UCSD-AML1 (cell line): Measurements from ENCODE around the gene SF1.

Source experiments
- DNase-seq: peaks from one replicate; lab custom pipeline; 2025; ENCODE audit not compliant: unreplicated experiment; lab: John Stamatoyannopoulos, UW

SF1 gene

GRCh38 chr11:64714666-64715065, 63.7 kb downstream of the SF1 start:
- no peak for DNase-seq
